ENCODE measurements around the gene CCL19. TPM values are rescaled to one million over a fixed set of nuclear protein-coding genes. Genes with fewer than 3 reads are reported as not detected.

The CCL19 gene
- total RNA-seq, 1 experiment from 2014 or later = not detected

- ChIA-PET POLR2A (no interaction called here), CTCF (no interaction called here), RAD21 (ENCODE audit: low non-redundant PET in 1 of 2, low total read pairs in 2 of 2, uncharacterized antibody in 2 of 2, unreplicated experiment in 2 of 2) (no interaction called here)
- Histone ChIP-seq H3K36me3 (ENCODE audit: control insufficient read depth in 1 of 2, insufficient read depth in 2 of 2, low read length in 2 of 2) (peaks cover 0 to 4% of the 10 kb centered on the region in 2 experiments; a peak in 1 of 4 replicates), H2AFZ (ENCODE audit: low read depth, low read length, poor library complexity, severe bottlenecking) (no peak overlapping the region), H3K27ac (ENCODE audit: low read depth, low read length) (no peak overlapping the region), H3K4me2 (ENCODE audit: low read length) (no peak overlapping the region), H3K9me2 (ENCODE audit: insufficient read depth) (no peaks in the 10 kb centered on the region), H3K9ac (ENCODE audit: low read length) (no peak overlapping the region), H3K4me1 (ENCODE audit: control insufficient read depth in 1 of 2, insufficient read depth in 2 of 2, low read length in 2 of 2) (peaks cover 15 to 34% of the 10 kb centered on the region in 2 experiments), H4K20me1 (ENCODE audit: insufficient read depth) (no peaks in the 10 kb centered on the region), H3K4me3 (replicated peaks in 1 of 2; ENCODE audit: low read depth in 1 of 2, low read length in 2 of 2) (no peak overlapping the region), H3K79me2 (ENCODE audit: insufficient read depth, low read length) (no peaks in the 10 kb centered on the region), H3K9me3 (ENCODE audit: control insufficient read depth in 1 of 2, insufficient read depth in 1 of 2, low read depth in 1 of 2, low read length in 2 of 2) (no peaks in the 10 kb centered on the region), H3K27me3 (ENCODE audit: insufficient read depth, low read length) (no peaks in the 10 kb centered on the region)
- BruUV-seq (replicated peaks) = no TSS peak
- no peak for TF ChIP-seq ELF1 (IDR thresholded peaks at IDR 0.05; ENCODE audit: borderline replicate concordance, low read depth)
- TF ChIP-seq EZH2phosphoT487 (IDR thresholded peaks at IDR 0.05; ENCODE audit: borderline replicate concordance) = no peak
- no peak for TF ChIP-seq MAX (IDR thresholded peaks at IDR 0.05)
- no peak for TF ChIP-seq ZFX (IDR thresholded peaks at IDR 0.05)
- TF ChIP-seq ZNF274 (IDR thresholded peaks at IDR 0.05; ENCODE audit: low read depth, low read length) = no peak
- no peak for TF ChIP-seq REST (IDR thresholded peaks at IDR 0.05; ENCODE audit: low read depth)
- no peak for TF ChIP-seq SP1 (IDR thresholded peaks at IDR 0.05; ENCODE audit: low read depth)
- TF ChIP-seq, protein P1, sequence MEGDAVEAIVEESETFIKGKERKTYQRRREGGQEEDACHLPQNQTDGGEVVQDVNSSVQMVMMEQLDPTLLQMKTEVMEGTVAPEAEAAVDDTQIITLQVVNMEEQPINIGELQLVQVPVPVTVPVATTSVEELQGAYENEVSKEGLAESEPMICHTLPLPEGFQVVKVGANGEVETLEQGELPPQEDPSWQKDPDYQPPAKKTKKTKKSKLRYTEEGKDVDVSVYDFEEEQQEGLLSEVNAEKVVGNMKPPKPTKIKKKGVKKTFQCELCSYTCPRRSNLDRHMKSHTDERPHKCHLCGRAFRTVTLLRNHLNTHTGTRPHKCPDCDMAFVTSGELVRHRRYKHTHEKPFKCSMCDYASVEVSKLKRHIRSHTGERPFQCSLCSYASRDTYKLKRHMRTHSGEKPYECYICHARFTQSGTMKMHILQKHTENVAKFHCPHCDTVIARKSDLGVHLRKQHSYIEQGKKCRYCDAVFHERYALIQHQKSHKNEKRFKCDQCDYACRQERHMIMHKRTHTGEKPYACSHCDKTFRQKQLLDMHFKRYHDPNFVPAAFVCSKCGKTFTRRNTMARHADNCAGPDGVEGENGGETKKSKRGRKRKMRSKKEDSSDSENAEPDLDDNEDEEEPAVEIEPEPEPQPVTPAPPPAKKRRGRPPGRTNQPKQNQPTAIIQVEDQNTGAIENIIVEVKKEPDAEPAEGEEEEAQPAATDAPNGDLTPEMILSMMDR (IDR thresholded peaks at IDR 0.05 in 2 of 3, conservative IDR thresholded peaks at IDR 0.05 in 1 of 3; ENCODE audit: borderline replicate concordance in 1 of 3, insufficient read depth in 1 of 3, low read depth in 2 of 3, low read length in 2 of 3) = no peak
- no peak for TF ChIP-seq EZH2 (IDR thresholded peaks at IDR 0.05)
- no peak for TF ChIP-seq TCF7L2 (IDR thresholded peaks at IDR 0.05; ENCODE audit: borderline replicate concordance, extremely low read depth, insufficient read depth, insufficient read length)
- TF ChIP-seq, protein P2, sequence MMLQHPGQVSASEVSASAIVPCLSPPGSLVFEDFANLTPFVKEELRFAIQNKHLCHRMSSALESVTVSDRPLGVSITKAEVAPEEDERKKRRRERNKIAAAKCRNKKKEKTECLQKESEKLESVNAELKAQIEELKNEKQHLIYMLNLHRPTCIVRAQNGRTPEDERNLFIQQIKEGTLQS (IDR thresholded peaks at IDR 0.05) = no peak
- TF ChIP-seq, protein P3, sequence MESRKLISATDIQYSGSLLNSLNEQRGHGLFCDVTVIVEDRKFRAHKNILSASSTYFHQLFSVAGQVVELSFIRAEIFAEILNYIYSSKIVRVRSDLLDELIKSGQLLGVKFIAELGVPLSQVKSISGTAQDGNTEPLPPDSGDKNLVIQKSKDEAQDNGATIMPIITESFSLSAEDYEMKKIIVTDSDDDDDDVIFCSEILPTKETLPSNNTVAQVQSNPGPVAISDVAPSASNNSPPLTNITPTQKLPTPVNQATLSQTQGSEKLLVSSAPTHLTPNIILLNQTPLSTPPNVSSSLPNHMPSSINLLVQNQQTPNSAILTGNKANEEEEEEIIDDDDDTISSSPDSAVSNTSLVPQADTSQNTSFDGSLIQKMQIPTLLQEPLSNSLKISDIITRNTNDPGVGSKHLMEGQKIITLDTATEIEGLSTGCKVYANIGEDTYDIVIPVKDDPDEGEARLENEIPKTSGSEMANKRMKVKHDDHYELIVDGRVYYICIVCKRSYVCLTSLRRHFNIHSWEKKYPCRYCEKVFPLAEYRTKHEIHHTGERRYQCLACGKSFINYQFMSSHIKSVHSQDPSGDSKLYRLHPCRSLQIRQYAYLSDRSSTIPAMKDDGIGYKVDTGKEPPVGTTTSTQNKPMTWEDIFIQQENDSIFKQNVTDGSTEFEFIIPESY (IDR thresholded peaks at IDR 0.05; ENCODE audit: extremely low read depth, insufficient replicate concordance, low read length) = no peak
- no peak for TF ChIP-seq POLR2A (IDR thresholded peaks at IDR 0.05; ENCODE audit: borderline replicate concordance, extremely low read depth, insufficient read depth, insufficient read length)
- TF ChIP-seq POLR2AphosphoS5 (IDR thresholded peaks at IDR 0.05; ENCODE audit: low read depth, low read length) = no peak
- no peak for DNase-seq (ENCODE audit: low read depth, low spot score)
- intact Hi-C loops (cut with micrococcal nuclease) = no loop called here
- ATAC-seq = no peak
These were observed 36.6 kb downstream of the CCL19 start for GRCh38 chr9:34654323-34655051.

All from HCT116 (cell line).